Fibroblast of gingiva (primary cell): ENCODE results near the gene G6PC1.
"Not testable (repeated sequence)": the region's sequence is repeated elsewhere in the genome, so short reads cannot be mapped to it uniquely, and the experiment has no call there.

Source experiments
- DNase-seq: peaks from one replicate; pipeline ENCODE4 v3.0.0-alpha.2; 2011; ENCODE audit warnings: low read depth

Gene G6PC1

GRCh38 chr17:42873932-42874695 lies 26.5 kb upstream of the G6PC1 start:
- not testable (repeated sequence) for DNase-seq

GRCh38 chr17:42877037-42877436 lies 23.6 kb upstream of the G6PC1 start:
- DNase-seq, result no peak

DNA sequence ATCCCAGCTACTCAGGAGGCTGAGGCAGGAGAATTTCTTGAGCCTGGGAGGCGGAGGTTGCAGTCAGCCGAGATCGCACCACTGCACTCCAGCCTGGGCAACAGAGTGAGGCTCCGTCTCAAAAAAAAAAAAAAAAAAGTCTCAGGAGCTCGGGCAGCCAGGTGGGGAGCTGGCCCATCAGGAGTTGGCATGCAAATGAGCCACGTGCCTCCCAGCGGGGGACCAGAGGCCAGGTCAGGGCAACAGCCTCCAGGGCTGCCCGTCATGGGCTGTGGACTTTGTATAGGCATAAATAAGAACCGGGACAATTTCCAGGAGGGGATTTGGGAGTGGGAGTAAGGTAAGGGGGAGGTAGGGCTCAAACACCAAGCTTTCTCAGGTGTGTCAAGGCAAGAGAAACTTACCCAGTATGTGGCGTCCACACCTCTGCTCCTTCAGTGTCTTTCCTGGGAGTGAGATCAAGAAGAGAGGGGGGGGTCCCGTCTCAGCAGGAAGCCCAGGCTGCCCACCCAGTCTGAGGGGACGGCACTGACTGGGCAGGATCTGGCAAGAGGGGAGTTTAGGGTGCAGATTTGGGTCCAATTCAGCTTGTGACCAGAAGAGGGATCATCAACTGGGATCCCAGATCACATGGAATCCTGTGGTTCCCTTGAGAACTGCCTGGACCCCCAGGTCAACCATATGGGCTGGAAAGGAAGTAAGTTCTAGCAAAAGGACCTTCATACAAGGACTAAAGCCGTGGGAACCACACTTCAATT lies 22.3 kb upstream of the G6PC1 start:
- no peak for DNase-seq

- no peak for DNase-seq
These were observed 21.5 kb upstream of the G6PC1 start for GRCh38 chr17:42878924-42879595.

DNA sequence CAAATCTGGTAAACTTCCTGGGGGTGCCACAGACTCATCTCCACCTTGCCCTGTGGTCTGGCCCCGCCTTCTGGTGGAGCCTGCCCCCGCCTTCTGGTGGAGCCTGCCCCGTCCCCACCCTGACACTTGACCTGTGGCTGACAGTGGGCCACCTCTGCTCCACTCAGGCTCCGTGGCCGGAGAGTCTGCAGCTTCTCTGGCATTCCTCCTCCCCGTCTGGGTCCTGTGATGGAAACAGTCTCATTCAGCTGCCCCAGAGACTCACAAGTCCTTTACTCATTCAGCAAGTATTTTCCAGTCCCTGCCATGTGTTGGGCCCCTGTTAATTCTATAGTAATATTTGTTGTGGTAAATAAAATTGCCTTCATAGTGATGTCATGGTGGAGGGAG lies 21.0 kb upstream of the G6PC1 start:
- peak; percentile 15 for DNase-seq

DNA sequence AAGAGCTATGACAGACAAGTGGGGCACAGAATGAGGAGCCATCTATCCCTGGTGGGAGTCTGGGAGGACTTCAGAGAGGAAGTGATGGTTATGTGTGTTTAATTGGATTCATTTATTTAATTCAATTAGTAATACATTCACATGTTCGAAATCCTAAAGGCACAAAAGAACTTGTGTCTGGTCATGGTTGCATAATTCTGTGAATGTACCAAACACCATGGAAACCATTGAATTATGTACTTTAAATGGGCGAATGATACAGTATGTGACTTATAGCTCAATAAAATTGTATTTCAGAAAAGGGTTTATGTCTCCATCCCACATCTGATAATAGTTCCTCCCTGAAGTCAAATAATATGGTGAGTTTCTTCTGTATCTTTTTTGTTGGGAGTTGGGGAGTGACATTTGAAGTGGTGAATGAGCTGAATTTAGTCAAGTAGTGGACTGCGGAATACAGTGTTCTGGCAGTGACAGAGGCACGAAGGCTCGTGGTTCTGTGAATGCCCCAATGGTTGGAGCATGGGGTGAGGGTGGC lies 19.8 kb upstream of the G6PC1 start:
- DNase-seq, result no peak

DNA sequence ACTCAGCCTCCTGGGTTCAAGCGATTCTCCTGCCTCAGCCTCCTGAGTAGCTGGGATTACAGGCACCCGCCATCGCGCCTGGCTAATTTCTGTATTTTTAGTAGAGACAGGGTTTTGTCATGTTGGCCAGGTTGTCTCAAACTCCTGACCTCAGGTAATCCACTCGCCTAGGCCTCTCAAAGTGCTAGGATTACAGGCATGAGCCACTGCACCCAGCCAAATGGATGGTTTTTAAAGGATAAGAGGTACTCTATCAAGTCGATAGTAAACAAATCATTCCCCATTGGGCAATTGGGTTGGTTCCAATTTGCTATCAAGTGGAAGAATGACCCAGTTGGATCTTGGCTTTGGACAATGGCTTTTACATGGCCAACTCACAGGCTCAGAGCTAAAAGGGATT lies 18.9 kb upstream of the G6PC1 start:
- not testable (repeated sequence) for DNase-seq

DNA sequence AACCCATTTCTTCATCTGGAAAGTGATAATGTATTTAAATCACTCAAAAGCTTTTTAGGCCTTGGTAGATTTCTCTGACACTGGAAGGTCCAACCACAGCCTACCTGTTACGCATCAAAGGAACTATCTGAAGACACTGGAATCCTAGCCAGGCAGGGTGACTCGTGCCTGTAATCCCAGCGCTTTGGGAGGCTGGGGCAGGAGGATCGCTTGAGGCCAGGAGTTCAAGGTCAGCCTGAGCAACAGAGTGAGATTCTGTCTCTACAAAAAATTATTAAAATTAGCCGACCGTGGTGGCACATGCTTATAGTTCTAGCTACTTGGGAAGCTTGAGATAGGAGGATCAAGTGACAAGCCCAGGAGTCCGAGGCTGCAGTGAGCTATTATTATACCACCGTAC lies 18.4 kb upstream of the G6PC1 start:
- no peak for DNase-seq

- no peak for DNase-seq
These were observed 16.6 kb upstream of the G6PC1 start for GRCh38 chr17:42883802-42884558.

DNA sequence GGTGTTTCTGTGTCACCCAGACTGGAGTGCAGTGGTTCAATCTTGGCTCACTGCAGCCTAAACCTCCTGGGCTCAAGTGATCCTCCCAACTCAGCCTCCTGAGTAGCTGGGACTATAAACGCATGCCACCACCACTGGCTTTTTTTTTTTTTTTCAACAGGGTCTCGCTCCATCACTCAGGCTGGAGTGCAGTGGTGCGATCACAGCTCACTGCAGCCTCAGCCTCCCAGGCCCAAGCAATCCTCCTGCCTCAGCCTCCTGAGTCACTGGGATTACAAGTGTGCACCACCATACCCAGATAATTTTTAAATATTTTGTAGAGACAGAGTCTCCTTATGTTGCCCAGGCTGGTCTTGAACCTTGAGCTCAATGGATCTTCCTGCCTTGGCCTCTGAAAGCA lies 14.8 kb upstream of the G6PC1 start:
- DNase-seq, result not testable (repeated sequence)

GRCh38 chr17:42886283-42887176 lies 14.1 kb upstream of the G6PC1 start:
- no peak for DNase-seq

DNA sequence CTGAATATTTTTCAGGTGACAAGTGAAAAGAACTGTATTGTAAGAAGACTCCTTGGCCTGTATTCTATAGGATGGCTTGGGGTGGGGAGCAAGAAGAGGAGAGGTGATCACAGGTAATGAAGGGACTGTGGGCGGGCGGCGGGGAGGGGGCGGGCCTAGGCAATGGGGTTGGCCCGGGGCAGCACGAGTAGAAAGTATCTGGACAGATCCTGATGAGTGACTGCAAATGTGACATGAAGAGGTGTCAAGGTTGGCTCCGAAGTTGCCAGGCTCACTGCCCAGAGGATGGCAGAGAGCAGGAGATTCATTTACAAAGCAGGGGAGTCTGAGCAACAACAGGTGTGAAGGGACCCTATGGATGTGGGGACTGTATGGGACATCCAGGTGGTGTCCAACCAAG lies 10.8 kb upstream of the G6PC1 start:
- no peak for DNase-seq

DNA sequence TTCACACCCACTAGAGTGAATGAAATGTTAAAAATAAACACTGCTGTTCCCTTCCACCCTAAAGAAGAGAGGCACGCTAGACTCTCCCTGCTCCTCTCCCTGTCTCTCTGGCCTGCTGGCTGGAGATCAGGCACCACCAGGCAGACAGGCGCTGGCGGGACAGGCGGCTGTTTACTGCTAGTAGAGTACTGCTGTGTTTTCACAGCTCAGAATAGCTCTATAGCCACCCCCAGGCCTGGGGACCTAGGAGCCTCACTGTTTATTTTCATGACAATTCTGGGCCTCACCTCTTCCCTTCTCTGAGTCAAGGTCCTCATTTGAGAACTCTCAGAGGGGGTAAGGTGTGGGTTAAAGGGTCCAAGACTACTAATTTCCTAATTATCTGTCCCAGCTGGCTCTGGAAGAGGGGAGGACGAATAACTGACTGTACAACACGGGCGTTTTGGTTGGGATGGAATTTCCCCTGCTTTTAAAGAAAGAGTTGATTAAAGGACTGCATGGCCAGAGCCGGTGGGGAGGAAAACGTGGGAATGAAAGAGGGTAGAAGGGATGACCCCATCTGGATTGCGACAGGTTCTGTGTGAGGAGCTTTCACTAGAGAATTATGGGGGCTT lies 9.0 kb upstream of the G6PC1 start:
- no peak for DNase-seq

DNA sequence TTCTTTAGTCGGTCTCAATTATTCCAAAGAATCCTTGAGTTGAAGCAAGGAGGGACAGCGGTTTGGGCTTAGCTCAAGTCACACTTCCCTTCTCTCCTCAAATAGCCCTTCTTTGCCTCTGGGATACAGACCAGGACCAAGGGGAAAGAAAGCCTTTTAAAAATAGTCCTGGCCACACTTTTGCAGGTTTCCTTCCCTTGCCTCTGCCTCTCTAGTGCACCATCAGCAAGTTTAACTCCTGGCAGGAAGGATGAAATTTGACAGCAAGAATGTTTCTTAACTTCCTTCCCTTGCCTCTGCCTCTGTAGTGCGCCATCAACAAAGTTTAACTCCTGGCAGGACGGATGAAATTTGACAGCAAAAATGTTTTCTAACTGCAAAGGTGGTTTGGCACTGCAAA lies 7.2 kb upstream of the G6PC1 start:
- DNase-seq, result no peak

DNA sequence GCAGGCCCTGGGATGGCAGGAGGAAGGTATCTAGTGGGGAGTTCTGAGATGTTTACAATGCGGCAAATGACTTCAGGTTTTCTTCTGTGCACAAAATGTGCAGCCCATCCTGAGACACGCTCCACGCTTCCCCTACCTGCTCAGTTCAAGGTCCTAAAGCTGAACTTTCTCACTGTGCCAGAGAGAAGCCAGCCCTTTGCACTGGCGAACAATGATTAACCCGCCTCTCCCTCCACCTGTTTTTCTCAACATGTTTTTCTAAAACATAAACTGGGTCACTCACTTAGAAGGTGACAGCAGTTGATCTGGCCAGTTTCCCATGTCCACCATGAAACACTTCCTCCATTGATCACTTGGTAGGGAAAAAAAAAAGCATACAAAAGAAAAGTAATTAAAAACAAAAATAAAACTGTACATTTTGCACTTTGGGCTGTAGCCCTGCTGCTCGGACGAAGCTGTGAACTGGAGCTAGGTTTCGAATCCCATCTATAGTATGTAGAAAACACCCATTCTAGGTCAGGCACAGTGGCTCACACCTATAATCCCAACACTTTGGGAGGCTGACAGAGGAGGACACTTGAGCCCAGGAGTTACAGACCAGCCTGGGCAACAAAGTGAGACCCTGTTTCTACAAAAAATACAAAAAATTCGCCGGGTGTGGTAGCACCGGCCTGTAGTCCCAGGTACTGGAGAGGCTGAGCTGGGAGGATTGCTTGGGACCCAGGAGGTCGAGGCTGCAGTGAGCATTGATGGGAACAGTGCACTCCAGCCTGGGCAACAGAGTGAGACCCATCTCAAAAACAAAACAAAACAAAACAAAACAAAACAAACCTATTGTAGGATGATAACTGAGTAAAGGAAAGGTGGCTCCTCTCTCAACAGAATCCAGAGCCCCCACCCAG lies 6.1 kb upstream of the G6PC1 start:
- no peak for DNase-seq

- peak; percentile 83 for DNase-seq
These were observed 5.4 kb upstream of the G6PC1 start for GRCh38 chr17:42895185-42895555.

DNA sequence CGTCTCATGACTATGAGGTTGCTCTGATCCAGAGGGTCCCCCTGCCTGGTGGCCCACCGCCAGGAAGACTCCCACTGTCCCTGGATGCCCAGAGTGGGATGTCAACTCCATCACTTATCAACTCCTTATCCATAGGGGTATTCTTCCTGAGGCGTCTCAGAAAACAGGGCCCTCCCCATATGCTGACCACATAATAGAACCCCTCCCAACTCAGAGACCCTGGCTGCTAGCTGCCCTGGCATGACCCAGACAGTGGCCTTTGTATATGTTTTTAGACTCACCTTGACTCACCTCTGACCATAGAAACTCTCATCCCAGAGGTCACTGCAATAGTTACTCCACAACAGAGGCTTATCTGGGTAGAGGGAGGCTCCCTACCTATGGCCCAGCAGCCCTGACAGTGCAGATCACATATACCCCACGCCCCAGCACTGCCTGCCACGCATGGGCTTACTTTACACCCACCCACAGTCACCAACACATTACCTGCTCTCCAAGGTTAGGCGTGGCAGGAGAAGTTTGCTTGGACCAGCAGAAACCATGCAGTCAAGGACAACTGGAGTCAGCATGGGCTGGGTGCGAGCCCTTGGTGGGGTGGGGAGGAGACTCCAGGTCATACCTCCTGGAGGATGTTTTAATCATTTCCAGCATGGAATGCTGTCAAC lies 2.3 kb upstream of the G6PC1 start:
- DNase-seq, result no peak

DNA sequence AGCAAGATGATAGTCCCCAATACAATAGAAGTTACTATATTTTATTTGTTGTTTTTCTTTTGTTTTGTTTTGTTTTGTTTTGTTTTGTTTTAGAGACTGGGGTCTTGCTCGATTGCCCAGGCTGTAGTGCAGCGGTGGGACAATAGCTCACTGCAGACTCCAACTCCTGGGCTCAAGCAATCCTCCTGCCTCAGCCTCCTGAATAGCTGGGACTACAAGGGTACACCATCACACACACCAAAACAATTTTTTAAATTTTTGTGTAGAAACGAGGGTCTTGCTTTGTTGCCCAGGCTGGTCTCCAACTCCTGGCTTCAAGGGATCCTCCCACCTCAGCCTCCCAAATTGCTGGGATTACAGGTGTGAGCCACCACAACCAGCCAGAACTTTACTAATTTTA lies 618 bp upstream of the G6PC1 start:
- not testable (repeated sequence) for DNase-seq
